ENCODE results near the gene RNF186.

GRCh38 chr1:19825298-19825697, 10.2 kb upstream of the RNF186 start:
- TF ChIP-seq CTCF (IDR thresholded peaks at IDR 0.05) (no peak), POLR2A (IDR thresholded peaks at IDR 0.05) (no peak)

Measured in Peyer's patch (tissue), 4 donors.